GM23248 (cell line): ENCODE measurements around the gene KNDC1.

Experiments
- EZH2 ChIP-seq: fragments of 200-600 bp; sonication (generic); IDR thresholded peaks from 2 replicates; pipeline ENCODE4 v1.6.1; 2018; ENCODE audit warnings: antibody characterized with exemption, mild to moderate bottlenecking; ENCODE audit not compliant: insufficient read depth, poor library complexity, severe bottlenecking
- EZH2phosphoT487 ChIP-seq: fragments of 200-600 bp; sonication (generic); IDR thresholded peaks from 2 replicates; pipeline ENCODE4 v1.6.1; 2018; ENCODE audit warnings: antibody characterized with exemption, moderate library complexity, mild to moderate bottlenecking, low read depth; ENCODE audit not compliant: insufficient read depth

GRCh38 chr10:133168617-133169031 lies 8.6 kb downstream of the KNDC1 start:
- TF ChIP-seq EZH2 (no peak), EZH2phosphoT487 (no peak)
